CD4-positive, alpha-beta T cell (primary cell): Measurements from ENCODE around the gene FXYD4. TPM values are rescaled to one million over a fixed set of nuclear protein-coding genes. Genes with fewer than 3 reads are reported as not detected.
A peak's percentile ranks its signal among the peaks of the same experiment; 100 is the strongest.

ENCODE experiments used
- ATAC-seq: fragments of 200-7000 bp; cut with Tn5 transposase; one replicate; pipeline ENCODE4 v1.10.0; 2022; ENCODE audit warnings: mild to moderate bottlenecking; ENCODE audit not compliant: poor library complexity
- CTCF ChIA-PET: fragments of 350-600 bp; sonication (Branson Sonifier 250); formaldehyde crosslinking; loops from one replicate; lab custom pipeline; 2021; ENCODE audit warnings: antibody characterized with exemption, inconsistent platforms; lab: Charles Lee
- POLR2A ChIA-PET: fragments of 350-600 bp; sonication (Branson Sonifier 250); formaldehyde crosslinking; loops from one replicate; lab custom pipeline; 2021; ENCODE audit warnings: antibody characterized with exemption, inconsistent platforms; lab: Charles Lee
- DNase-seq, 14 experiments: peaks; one replicate each; pipeline ENCODE4 v3.0.0-alpha.2; 2013 to 2020; ENCODE audit warnings: mixed read lengths in 2 of 14
- H3K27ac ChIP-seq, 2 donors: one replicate each; pipeline versions ENCODE4 v1.5.1 to v1.7.0; 2013; ENCODE audit warnings: low read length in 2 of 2, low read depth in 1 of 2, mild to moderate bottlenecking in 1 of 2
- H3K27me3 ChIP-seq, 2 experiments: 1 replicate in 1 of 2; 2 replicates in 1 of 2; pipeline versions ENCODE4 v1.6.1 to v1.7.0; 2013; ENCODE audit warnings: low read length in 2 of 2, control low read depth in 1 of 2, mild to moderate bottlenecking in 1 of 2, moderate library complexity in 1 of 2; ENCODE audit not compliant: insufficient read depth in 2 of 2, control insufficient read depth in 1 of 2
- H3K36me3 ChIP-seq: one replicate; pipeline ENCODE4 v1.6.1; 2013; ENCODE audit warnings: low read length, control low read depth; ENCODE audit not compliant: insufficient read depth
- H3K4me1 ChIP-seq: one replicate; pipeline ENCODE4 v1.6.1; 2013; ENCODE audit warnings: low read length, control low read depth; ENCODE audit not compliant: insufficient read depth
- H3K4me3 ChIP-seq: one replicate; pipeline ENCODE4 v1.5.1; 2013; ENCODE audit warnings: mild to moderate bottlenecking, low read length, moderate library complexity
- H3K9me3 ChIP-seq, 2 experiments: 1 replicate in 1 of 2; 2 replicates in 1 of 2; pipeline versions ENCODE4 v1.6.1 to v1.7.0; 2013; ENCODE audit warnings: low read length in 2 of 2, mild to moderate bottlenecking in 2 of 2, control low read depth in 1 of 2, moderate library complexity in 1 of 2; ENCODE audit not compliant: control insufficient read depth in 1 of 2, insufficient read depth in 1 of 2
- H3K27ac Mint-ChIP-seq: one replicate; pipeline ENCODE4 v1.8.0; 2020; ENCODE audit warnings: mixed read lengths
- H3K27me3 Mint-ChIP-seq: one replicate; pipeline ENCODE4 v1.8.0; 2021; ENCODE audit warnings: mixed read lengths
- H3K36me3 Mint-ChIP-seq: one replicate; pipeline ENCODE4 v1.8.0; 2021; ENCODE audit warnings: low read depth, mixed read lengths
- H3K4me1 Mint-ChIP-seq: one replicate; pipeline ENCODE4 v1.8.0; 2021; ENCODE audit warnings: low read depth, mixed read lengths
- H3K4me3 Mint-ChIP-seq: one replicate; pipeline ENCODE4 v1.8.0; 2020; ENCODE audit warnings: mild to moderate bottlenecking, mixed read lengths
- H3K9me3 Mint-ChIP-seq: one replicate; pipeline ENCODE4 v1.8.0; 2020; ENCODE audit warnings: mixed read lengths
- intact Hi-C, 2 experiments: fragments of 100-400 bp; cut with DNase I in 1 of 2; cut with micrococcal nuclease in 1 of 2; formaldehyde crosslinking; loops; one replicate each; pipeline versions ENCODE4 v1.15.1 to v1.9.0; 2023 to 2025; cut with DNase I, micrococcal nuclease
- total RNA-seq, 174 experiments: library from RNA in 2 of 174; stranded (reverse) in 2 of 174; gene quantifications; one replicate each; pipeline ENCODE4 v1.2.3 and lab custom pipeline; 2021 to 2026
- TF ChIP-seq, protein P1 (sequence below): fragments of 200-600 bp; IDR thresholded peaks from one replicate; pipeline ENCODE4 v1.8.0; 2022; ENCODE audit warnings: antibody characterized with exemption, mild to moderate bottlenecking

The FXYD4 gene
- total RNA-seq, 2 experiments from 2014 or later, result not detected

DNA sequence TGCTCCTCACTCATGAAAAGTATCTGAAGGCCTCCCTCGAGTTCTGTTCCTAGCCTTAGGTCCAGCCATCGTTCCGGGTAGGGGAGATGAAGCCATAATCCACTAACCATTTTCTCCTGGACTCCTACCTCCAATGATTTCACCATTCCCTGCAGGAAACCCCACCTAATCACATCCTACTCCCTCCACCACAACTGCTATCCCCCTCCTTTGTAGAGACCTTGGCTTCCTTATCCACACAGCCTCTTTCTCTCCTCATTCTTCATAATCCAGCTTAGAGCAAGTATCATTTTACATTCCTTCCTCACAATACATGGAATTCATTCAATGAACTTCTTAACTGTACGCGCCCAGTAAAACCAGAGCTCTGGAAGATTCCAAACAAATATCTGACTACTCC lies 18.9 kb downstream of the FXYD4 start:
- intact Hi-C loops, result loop anchor here (1.0 to 10.0 kb wide), 3 partner anchors 72 to 184 kb away; partner anchors contain the start of gene ZNF239 (in 1 of the 2)
- POLR2A ChIA-PET, result interaction anchor here (0.6 to 0.8 kb wide), 2 partner anchors 19 to 30 kb away, joined by 3 read pairs; partner anchors contain the start of gene HNRNPF

DNA sequence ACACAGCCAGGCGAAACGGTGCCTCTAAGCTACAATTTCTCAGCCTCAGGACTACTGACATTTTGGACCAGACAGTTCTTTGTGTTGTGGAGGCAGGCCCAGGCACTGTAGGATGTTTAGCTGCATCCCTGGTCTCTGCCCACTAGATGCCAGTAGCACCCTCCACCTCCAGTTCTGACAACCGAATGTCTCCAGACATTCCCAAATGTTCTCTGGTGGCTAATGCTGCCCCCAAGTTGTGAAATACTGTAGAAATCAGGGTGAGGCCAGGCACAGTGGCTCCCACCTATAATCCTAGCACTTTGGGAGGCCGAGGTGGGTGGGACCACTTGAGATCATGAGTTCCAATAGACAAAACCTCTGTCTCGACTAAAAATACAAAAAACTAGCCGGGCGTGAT lies 19.3 kb downstream of the FXYD4 start:
- Histone ChIP-seq H3K36me3 (peaks cover 96% of the 10 kb centered on the region), H3K4me1 (peaks cover 68% of the 10 kb centered on the region), H3K27ac (no peak overlapping the region), H3K4me3 (no peak overlapping the region), H3K9me3 (no peaks in the 10 kb centered on the region), H3K27me3 (no peaks in the 10 kb centered on the region)
- peak; percentile 69 for ATAC-seq
- H3K27ac Mint-ChIP-seq, result peak overlapping the region; percentile 82
- intact Hi-C loops, result loop anchor here (1.0 to 10.0 kb wide), 3 partner anchors 72 to 184 kb away; partner anchors contain the start of gene ZNF239 (in 1 of the 2)
- H3K4me3 Mint-ChIP-seq, result no peak overlapping the region
- H3K27me3 Mint-ChIP-seq, result no peaks in the 10 kb centered on the region
- ChIA-PET POLR2A (interaction anchor here (0.8 to 1.1 kb wide), 2 partner anchors 12 to 18 kb away, joined by 3 read pairs; partner anchors contain the start of gene HNRNPF), CTCF (interaction anchor here (0.5 to 1.6 kb wide), 9 partner anchors 17 to 607 kb away, joined by 3 to 11 read pairs (median 4); partner anchors contain the start of gene ZNF487)
- H3K4me1 Mint-ChIP-seq, result peaks cover 81% of the 10 kb centered on the region
- no peaks in the 10 kb centered on the region for H3K9me3 Mint-ChIP-seq
- peak in 9 of 14 experiments; percentile 12 to 73 (median 28) for DNase-seq
- TF ChIP-seq, protein P1, sequence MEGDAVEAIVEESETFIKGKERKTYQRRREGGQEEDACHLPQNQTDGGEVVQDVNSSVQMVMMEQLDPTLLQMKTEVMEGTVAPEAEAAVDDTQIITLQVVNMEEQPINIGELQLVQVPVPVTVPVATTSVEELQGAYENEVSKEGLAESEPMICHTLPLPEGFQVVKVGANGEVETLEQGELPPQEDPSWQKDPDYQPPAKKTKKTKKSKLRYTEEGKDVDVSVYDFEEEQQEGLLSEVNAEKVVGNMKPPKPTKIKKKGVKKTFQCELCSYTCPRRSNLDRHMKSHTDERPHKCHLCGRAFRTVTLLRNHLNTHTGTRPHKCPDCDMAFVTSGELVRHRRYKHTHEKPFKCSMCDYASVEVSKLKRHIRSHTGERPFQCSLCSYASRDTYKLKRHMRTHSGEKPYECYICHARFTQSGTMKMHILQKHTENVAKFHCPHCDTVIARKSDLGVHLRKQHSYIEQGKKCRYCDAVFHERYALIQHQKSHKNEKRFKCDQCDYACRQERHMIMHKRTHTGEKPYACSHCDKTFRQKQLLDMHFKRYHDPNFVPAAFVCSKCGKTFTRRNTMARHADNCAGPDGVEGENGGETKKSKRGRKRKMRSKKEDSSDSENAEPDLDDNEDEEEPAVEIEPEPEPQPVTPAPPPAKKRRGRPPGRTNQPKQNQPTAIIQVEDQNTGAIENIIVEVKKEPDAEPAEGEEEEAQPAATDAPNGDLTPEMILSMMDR, result peak; percentile 26
- peaks cover 97% of the 10 kb centered on the region for H3K36me3 Mint-ChIP-seq

More for the DNA sequence above, 18.9 kb downstream of the FXYD4 start:
- TF ChIP-seq, protein P1, result no peak
- Histone ChIP-seq H3K9me3 (no peaks in the 10 kb centered on the region), H3K36me3 (peaks cover 97% of the 10 kb centered on the region), H3K27ac (no peak overlapping the region), H3K4me3 (no peak overlapping the region), H3K4me1 (peaks cover 64% of the 10 kb centered on the region), H3K27me3 (no peaks in the 10 kb centered on the region)
- Mint-ChIP-seq H3K4me1 (peaks cover 77% of the 10 kb centered on the region), H3K9me3 (no peaks in the 10 kb centered on the region), H3K4me3 (no peak overlapping the region), H3K36me3 (peaks cover 97% of the 10 kb centered on the region), H3K27ac (peak overlapping the region; percentile 82), H3K27me3 (no peaks in the 10 kb centered on the region)
- DNase-seq, result no peak
- CTCF ChIA-PET, result interaction anchor here (0.5 to 1.6 kb wide), 9 partner anchors 17 to 607 kb away, joined by 3 to 11 read pairs (median 4); partner anchors contain the start of gene ZNF487
- ATAC-seq, result no peak

DNA sequence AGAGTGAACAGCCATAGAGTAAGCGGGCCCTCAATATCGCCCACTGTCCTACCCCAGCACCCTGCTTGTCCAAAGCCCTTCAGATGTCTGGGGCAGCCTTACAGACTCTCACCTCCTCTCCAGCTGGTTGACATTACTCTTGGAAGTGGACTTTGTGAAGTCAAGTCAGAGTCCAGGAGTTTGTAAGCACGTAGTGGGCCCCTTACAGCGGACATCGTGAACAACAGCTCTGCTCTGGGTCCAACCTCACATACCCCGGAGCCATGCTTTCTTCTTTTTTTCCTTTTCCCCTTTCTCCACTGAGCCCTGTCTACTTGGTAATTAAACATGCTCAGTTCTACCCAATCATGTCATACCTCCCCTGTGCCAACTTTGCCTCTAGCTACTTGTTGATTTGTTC lies 20.1 kb downstream of the FXYD4 start:
- H3K27me3 Mint-ChIP-seq, result no peaks in the 10 kb centered on the region
- H3K27me3 ChIP-seq, result no peaks in the 10 kb centered on the region
- H3K27ac Mint-ChIP-seq, result peak overlapping the region; percentile 82
- peaks cover 97% of the 10 kb centered on the region for H3K36me3 Mint-ChIP-seq
- peaks cover 84% of the 10 kb centered on the region for H3K4me1 Mint-ChIP-seq
- CTCF ChIA-PET, result no interaction called here
- peaks cover 75% of the 10 kb centered on the region for H3K4me1 ChIP-seq
- POLR2A ChIA-PET, result interaction anchor here (1.1 kb wide), 1 partner anchor 11 kb away, joined by 3 read pairs; no protein-coding TSS in a partner anchor
- TF ChIP-seq, protein P1, result no peak
- no peak overlapping the region for H3K4me3 Mint-ChIP-seq
- peaks cover 95% of the 10 kb centered on the region for H3K36me3 ChIP-seq
- H3K4me3 ChIP-seq, result no peak overlapping the region
- no peak overlapping the region for H3K27ac ChIP-seq
- ATAC-seq (no peak), DNase-seq (no peak)
- H3K9me3 ChIP-seq, result no peaks in the 10 kb centered on the region
- intact Hi-C loops, result loop anchor here (2.0 to 10.0 kb wide), 2 partner anchors 71 to 183 kb away; partner anchors contain the start of gene ZNF239 (in 1 of the 2)
- no peaks in the 10 kb centered on the region for H3K9me3 Mint-ChIP-seq
